ENCODE measurements around the gene ZNHIT1.

DNA sequence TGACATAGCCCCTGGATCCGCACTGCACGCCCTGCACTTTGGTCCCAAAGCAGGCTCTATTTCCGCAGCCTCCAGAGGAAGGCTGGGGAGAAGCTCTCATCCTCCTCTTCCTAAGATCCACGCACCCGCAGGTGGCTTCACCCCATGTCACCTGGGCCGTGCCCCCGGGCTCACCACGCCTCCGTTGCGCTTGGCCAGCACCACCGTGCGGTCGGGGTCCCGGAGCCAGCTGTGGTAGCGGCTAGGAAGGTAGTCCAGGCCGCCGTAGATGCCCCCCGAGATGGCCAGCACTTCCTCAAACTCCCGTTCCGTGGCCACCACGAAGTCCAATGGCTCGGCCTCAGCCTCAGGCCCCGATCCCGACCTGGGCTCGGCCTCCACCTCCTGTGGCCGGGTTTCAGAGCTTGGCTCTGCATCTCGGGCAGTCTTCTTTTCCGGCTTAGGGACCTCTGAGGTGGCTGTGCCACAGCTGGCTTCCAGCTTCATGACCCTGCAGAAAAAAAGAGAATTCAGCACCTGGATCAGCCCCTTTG, 43.6 kb upstream of the ZNHIT1 start:
- TF ChIP-seq POLR2A (IDR thresholded peaks at IDR 0.05) (no peak), POLR2AphosphoS5 (IDR thresholded peaks at IDR 0.05) (no peak)
- TF ChIP-seq, protein P1, sequence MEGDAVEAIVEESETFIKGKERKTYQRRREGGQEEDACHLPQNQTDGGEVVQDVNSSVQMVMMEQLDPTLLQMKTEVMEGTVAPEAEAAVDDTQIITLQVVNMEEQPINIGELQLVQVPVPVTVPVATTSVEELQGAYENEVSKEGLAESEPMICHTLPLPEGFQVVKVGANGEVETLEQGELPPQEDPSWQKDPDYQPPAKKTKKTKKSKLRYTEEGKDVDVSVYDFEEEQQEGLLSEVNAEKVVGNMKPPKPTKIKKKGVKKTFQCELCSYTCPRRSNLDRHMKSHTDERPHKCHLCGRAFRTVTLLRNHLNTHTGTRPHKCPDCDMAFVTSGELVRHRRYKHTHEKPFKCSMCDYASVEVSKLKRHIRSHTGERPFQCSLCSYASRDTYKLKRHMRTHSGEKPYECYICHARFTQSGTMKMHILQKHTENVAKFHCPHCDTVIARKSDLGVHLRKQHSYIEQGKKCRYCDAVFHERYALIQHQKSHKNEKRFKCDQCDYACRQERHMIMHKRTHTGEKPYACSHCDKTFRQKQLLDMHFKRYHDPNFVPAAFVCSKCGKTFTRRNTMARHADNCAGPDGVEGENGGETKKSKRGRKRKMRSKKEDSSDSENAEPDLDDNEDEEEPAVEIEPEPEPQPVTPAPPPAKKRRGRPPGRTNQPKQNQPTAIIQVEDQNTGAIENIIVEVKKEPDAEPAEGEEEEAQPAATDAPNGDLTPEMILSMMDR (IDR thresholded peaks at IDR 0.05): no peak
